Measurements from ENCODE around the gene MYEOV. TPM values are rescaled to one million over a fixed set of nuclear protein-coding genes. Genes with fewer than 3 reads are reported as not detected.

The MYEOV gene
- polyA plus RNA-seq, 3 donors, result 0.03 TPM; not detected in 2

GRCh38 chr11:69314555-69314954, 20.6 kb downstream of the MYEOV start:
- TF ChIP-seq, protein P1, sequence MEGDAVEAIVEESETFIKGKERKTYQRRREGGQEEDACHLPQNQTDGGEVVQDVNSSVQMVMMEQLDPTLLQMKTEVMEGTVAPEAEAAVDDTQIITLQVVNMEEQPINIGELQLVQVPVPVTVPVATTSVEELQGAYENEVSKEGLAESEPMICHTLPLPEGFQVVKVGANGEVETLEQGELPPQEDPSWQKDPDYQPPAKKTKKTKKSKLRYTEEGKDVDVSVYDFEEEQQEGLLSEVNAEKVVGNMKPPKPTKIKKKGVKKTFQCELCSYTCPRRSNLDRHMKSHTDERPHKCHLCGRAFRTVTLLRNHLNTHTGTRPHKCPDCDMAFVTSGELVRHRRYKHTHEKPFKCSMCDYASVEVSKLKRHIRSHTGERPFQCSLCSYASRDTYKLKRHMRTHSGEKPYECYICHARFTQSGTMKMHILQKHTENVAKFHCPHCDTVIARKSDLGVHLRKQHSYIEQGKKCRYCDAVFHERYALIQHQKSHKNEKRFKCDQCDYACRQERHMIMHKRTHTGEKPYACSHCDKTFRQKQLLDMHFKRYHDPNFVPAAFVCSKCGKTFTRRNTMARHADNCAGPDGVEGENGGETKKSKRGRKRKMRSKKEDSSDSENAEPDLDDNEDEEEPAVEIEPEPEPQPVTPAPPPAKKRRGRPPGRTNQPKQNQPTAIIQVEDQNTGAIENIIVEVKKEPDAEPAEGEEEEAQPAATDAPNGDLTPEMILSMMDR (IDR thresholded peaks at IDR 0.05), result no peak
- Histone ChIP-seq H3K4me1 (ENCODE audit: control insufficient read depth in 1 of 2, insufficient read depth in 2 of 2, low read length in 2 of 2) (peaks cover 31 to 45% of the 10 kb centered on the region in 2 donors), H3K79me2 (ENCODE audit: insufficient read depth, low read length) (no peaks in the 10 kb centered on the region), H3K4me3 (replicated peaks in 1 of 3; ENCODE audit: low read depth in 2 of 3, low read length in 3 of 3) (no peak overlapping the region), H3K27ac (ENCODE audit: low read depth in 1 of 2, low read length in 2 of 2) (no peak overlapping the region), H3K4me2 (replicated peaks; ENCODE audit: extremely low read depth, low read length, poor library complexity, severe bottlenecking) (no peak overlapping the region), H3K9me3 (replicated peaks in 1 of 2; ENCODE audit: control insufficient read depth in 1 of 2, insufficient read depth in 1 of 2, low read length in 2 of 2) (no peaks in the 10 kb centered on the region), H2AFZ (ENCODE audit: insufficient read depth, low read depth, low read length, poor library complexity, severe bottlenecking) (no peak overlapping the region), H3K36me3 (replicated peaks in 1 of 2; ENCODE audit: control insufficient read depth in 1 of 2, insufficient read depth in 2 of 2, low read length in 2 of 2) (no peaks in the 10 kb centered on the region), H3K27me3 (ENCODE audit: control insufficient read depth in 2 of 2, insufficient read depth in 2 of 2, low read length in 2 of 2) (peaks cover 5 to 14% of the 10 kb centered on the region in 2 donors), H4K20me1 (ENCODE audit: insufficient read depth, low read length) (no peaks in the 10 kb centered on the region), H3K9ac (ENCODE audit: insufficient read depth, low read length, poor library complexity, severe bottlenecking) (no peak overlapping the region)
- intact Hi-C loops (cut with micrococcal nuclease), result no loop called here
- peaks cover 43% of the 10 kb centered on the region for H3K4me1 Mint-ChIP-seq
- peaks cover 0 to 1% of the 10 kb centered on the region in 2 donors for H3K36me3 Mint-ChIP-seq
- peaks cover 0 to 3% (median 0%) of the 10 kb centered on the region in 7 donors for H3K9me3 Mint-ChIP-seq
- H3K27me3 Mint-ChIP-seq (ENCODE audit: low read depth in 3 of 3), result peaks cover 10 to 23% (median 15%) of the 10 kb centered on the region in 3 donors
- no peak for DNase-seq
- H3K4me3 Mint-ChIP-seq, result no peak overlapping the region
- H3K27ac Mint-ChIP-seq, result no peak overlapping the region

DNA sequence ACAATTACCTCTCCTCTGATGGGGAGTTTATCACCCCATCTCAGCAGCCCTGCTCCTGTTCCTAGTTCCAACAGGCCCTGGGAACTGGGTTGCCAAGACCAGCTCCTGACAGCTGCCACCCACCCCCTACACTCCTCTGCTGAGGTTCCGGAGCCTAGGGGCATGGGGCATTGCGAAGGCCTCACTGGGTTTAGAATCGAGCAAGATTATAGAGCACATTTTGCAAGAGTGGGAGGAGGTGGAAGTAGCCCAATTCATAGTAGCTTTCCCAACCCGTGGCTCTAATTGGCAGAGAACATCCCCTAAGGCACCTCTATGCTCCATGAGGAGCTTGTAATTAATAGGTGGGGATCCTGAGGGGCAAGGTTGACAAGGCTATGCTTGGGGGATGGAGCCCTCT, 23.0 kb downstream of the MYEOV start:
- H3K4me1 Mint-ChIP-seq, result peaks cover 28% of the 10 kb centered on the region
- H3K9me3 Mint-ChIP-seq, result peaks cover 0 to 3% (median 0%) of the 10 kb centered on the region in 7 donors
- TF ChIP-seq, protein P1 (IDR thresholded peaks at IDR 0.05), result no peak
- Histone ChIP-seq H3K79me2 (ENCODE audit: insufficient read depth, low read length) (no peaks in the 10 kb centered on the region), H3K9me3 (replicated peaks in 1 of 2; ENCODE audit: control insufficient read depth in 1 of 2, insufficient read depth in 1 of 2, low read length in 2 of 2) (no peaks in the 10 kb centered on the region), H4K20me1 (ENCODE audit: insufficient read depth, low read length) (no peaks in the 10 kb centered on the region), H3K4me1 (ENCODE audit: control insufficient read depth in 1 of 2, insufficient read depth in 2 of 2, low read length in 2 of 2) (peaks cover 18 to 31% of the 10 kb centered on the region in 2 donors), H3K4me2 (replicated peaks; ENCODE audit: extremely low read depth, low read length, poor library complexity, severe bottlenecking) (no peak overlapping the region), H3K4me3 (replicated peaks in 1 of 3; ENCODE audit: low read depth in 2 of 3, low read length in 3 of 3) (no peak overlapping the region), H3K9ac (ENCODE audit: insufficient read depth, low read length, poor library complexity, severe bottlenecking) (no peak overlapping the region), H3K27me3 (ENCODE audit: control insufficient read depth in 2 of 2, insufficient read depth in 2 of 2, low read length in 2 of 2) (peaks cover 5 to 15% of the 10 kb centered on the region in 2 donors), H3K27ac (ENCODE audit: low read depth in 1 of 2, low read length in 2 of 2) (no peak overlapping the region), H2AFZ (ENCODE audit: insufficient read depth, low read depth, low read length, poor library complexity, severe bottlenecking) (no peak overlapping the region), H3K36me3 (replicated peaks in 1 of 2; ENCODE audit: control insufficient read depth in 1 of 2, insufficient read depth in 2 of 2, low read length in 2 of 2) (no peaks in the 10 kb centered on the region)
- intact Hi-C loops (cut with micrococcal nuclease), result no loop called here
- WGBS (ENCODE audit: insufficient coverage), result no CpG with 5 or more reads among the region's 4 CpGs
- H3K27me3 Mint-ChIP-seq (ENCODE audit: low read depth in 3 of 3), result peaks cover 3 to 21% (median 8%) of the 10 kb centered on the region in 3 donors
- H3K27ac Mint-ChIP-seq, result peak overlapping the region in 1 of 7 donors; percentile 31
- no peak overlapping the region for H3K4me3 Mint-ChIP-seq
- no peak for DNase-seq
- H3K36me3 Mint-ChIP-seq, result peaks cover 0 to 1% of the 10 kb centered on the region in 2 donors
